OCI-LY1 (cell line): ENCODE data around the gene ATG14.
"Not testable (repeated sequence)": the region's sequence is repeated elsewhere in the genome, so short reads cannot be mapped to it uniquely, and the experiment has no call there.

ENCODE experiments used
- H2AFZ ChIP-seq: fragments of 200-600 bp; sonication (generic), shearing (Covaris generic); 2 replicates; pipeline ENCODE4 v1.6.0; 2014; ENCODE audit warnings: antibody characterized with exemption, mild to moderate bottlenecking, low read length
- H3F3A ChIP-seq: fragments of 200-600 bp; sonication (generic), shearing (Covaris generic); 2 replicates; pipeline ENCODE4 v1.6.0; 2014; ENCODE audit warnings: mild to moderate bottlenecking, antibody characterized with exemption, low read length, moderate library complexity; ENCODE audit not compliant: insufficient read depth
- H3K27ac ChIP-seq: fragments of 200-600 bp; sonication (generic); 2 replicates; pipeline ENCODE4 v1.5.1; 2014; ENCODE audit warnings: low read length, mixed run types, mild to moderate bottlenecking, low read depth; ENCODE audit not compliant: poor library complexity, severe bottlenecking
- H3K27me3 ChIP-seq: fragments of 200-600 bp; sonication (generic); 2 replicates; pipeline ENCODE4 v1.6.0; 2014; ENCODE audit warnings: antibody characterized with exemption, mild to moderate bottlenecking, low read length, moderate library complexity; ENCODE audit not compliant: insufficient read depth
- H3K36me3 ChIP-seq: fragments of 200-600 bp; sonication (generic); 2 replicates; pipeline ENCODE4 v1.6.1; 2014; ENCODE audit warnings: mild to moderate bottlenecking, antibody characterized with exemption, low read length, moderate library complexity, mixed read lengths; ENCODE audit not compliant: insufficient read depth
- H3K4me1 ChIP-seq: fragments of 200-600 bp; sonication (generic); 2 replicates; pipeline ENCODE4 v1.5.1; 2014; ENCODE audit warnings: mild to moderate bottlenecking, low read length, moderate library complexity; ENCODE audit not compliant: insufficient read depth, severe bottlenecking
- H3K4me2 ChIP-seq: fragments of 200-600 bp; sonication (generic), shearing (Covaris generic); 2 replicates; pipeline ENCODE4 v1.6.1; 2014; ENCODE audit warnings: low read length
- H3K4me3 ChIP-seq: fragments of 200-600 bp; sonication (generic); 2 replicates; pipeline ENCODE4 v1.5.1; 2014; ENCODE audit warnings: low read length, low read depth, mild to moderate bottlenecking, mixed read lengths; ENCODE audit not compliant: poor library complexity, severe bottlenecking
- H3K79me2 ChIP-seq: fragments of 200-600 bp; shearing (Covaris generic); 2 replicates; pipeline ENCODE4 v1.6.1; 2016; ENCODE audit warnings: mixed run types, low read length, mixed read lengths; ENCODE audit not compliant: insufficient read depth
- H3K9ac ChIP-seq: fragments of 200-600 bp; sonication (generic), shearing (Covaris generic); 2 replicates; pipeline ENCODE4 v1.6.1; 2014; ENCODE audit warnings: mild to moderate bottlenecking, low read length, mixed read lengths
- H3K9me2 ChIP-seq: fragments of 200-600 bp; sonication (generic), shearing (Covaris generic); 2 replicates; pipeline ENCODE4 v1.6.1; 2014; ENCODE audit warnings: low read depth, mild to moderate bottlenecking, low read length, mixed read lengths
- H3K9me3 ChIP-seq: fragments of 200-600 bp; shearing (Covaris generic); 2 replicates; pipeline ENCODE4 v1.6.1; 2014; ENCODE audit warnings: low read length, mixed read lengths
- H4K20me1 ChIP-seq: fragments of 200-600 bp; sonication (generic), shearing (Covaris generic); 2 replicates; pipeline ENCODE4 v1.6.0; 2016; ENCODE audit warnings: mild to moderate bottlenecking, low read length; ENCODE audit not compliant: insufficient read depth
- CTCF ChIP-seq: fragments of 200-600 bp; sonication (generic), shearing (Covaris generic); IDR thresholded peaks from 2 replicates; pipeline ENCODE4 v1.5.1; 2017; ENCODE audit warnings: mild to moderate bottlenecking, antibody characterized with exemption, low read length, moderate library complexity, mixed read lengths
- EZH2 ChIP-seq: fragments of 200-600 bp; sonication (generic), shearing (Covaris generic); IDR thresholded peaks from 2 replicates; pipeline ENCODE4 v1.8.0; 2017; ENCODE audit warnings: borderline replicate concordance, mixed run types, mild to moderate bottlenecking, antibody characterized with exemption, low read length, moderate library complexity, mixed read lengths

The ATG14 gene

GRCh38 chr14:55411426-55412389, at the start of gene ATG14:
Gene ATG14 (minus strand): TSS chr14:55411830. CDS start chr14:55411822, 8 bp downstream.
- Histone ChIP-seq H3K9me2 (no peaks in the 10 kb centered on the region), H3K4me2 (peak within 1 kb of the TSS; percentile 66), H2AFZ (peak within 1 kb of the TSS; percentile 71; the same call in 1 of the 2 replicates), H3K79me2 (peaks cover 12% of the 10 kb centered on the region), H3K36me3 (no peaks in the 10 kb centered on the region), H3K4me3 (peak within 1 kb of the TSS; percentile 80), H3K9me3 (no peaks in the 10 kb centered on the region), H3K27ac (no peak within 1 kb of the TSS), H3K9ac (peak within 1 kb of the TSS; percentile 71), H4K20me1 (no peaks in the 10 kb centered on the region), H3K27me3 (no peaks in the 10 kb centered on the region), H3F3A (no peaks in the 10 kb centered on the region), H3K4me1 (peaks cover 24% of the 10 kb centered on the region)
- TF ChIP-seq EZH2, result no peak
- no peak for TF ChIP-seq CTCF

- Histone ChIP-seq H3K4me2 (no peak overlapping the region), H3K4me1 (no peaks in the 10 kb centered on the region), H3F3A (no peaks in the 10 kb centered on the region), H2AFZ (no peak overlapping the region), H3K27me3 (0 out of 2 replicates have a peak, but pooled peaks cover 4% of the 10 kb centered on the region), H3K9ac (no peak overlapping the region), H4K20me1 (no peaks in the 10 kb centered on the region), H3K27ac (no peak overlapping the region), H3K9me2 (no peaks in the 10 kb centered on the region), H3K9me3 (no peaks in the 10 kb centered on the region), H3K4me3 (no peak overlapping the region), H3K36me3 (no peaks in the 10 kb centered on the region; the same call in 1 of the 2 replicates), H3K79me2 (no peaks in the 10 kb centered on the region)
- TF ChIP-seq EZH2, result no peak
- no peak for TF ChIP-seq CTCF
Measured at GRCh38 chr14:55458800-55459515, 47.3 kb upstream of the ATG14 start.

- Histone ChIP-seq H3K9me3 (no peaks in the 10 kb centered on the region), H3K79me2 (no peaks in the 10 kb centered on the region), H3K4me3 (no peak overlapping the region), H3K27me3 (0 out of 2 replicates have a peak, but pooled peaks cover 4% of the 10 kb centered on the region), H3K4me1 (no peaks in the 10 kb centered on the region), H3K9ac (no peak overlapping the region), H3K4me2 (no peak overlapping the region), H3K9me2 (no peaks in the 10 kb centered on the region), H3F3A (no peaks in the 10 kb centered on the region), H2AFZ (no peak overlapping the region), H4K20me1 (no peaks in the 10 kb centered on the region), H3K27ac (no peak overlapping the region), H3K36me3 (no peaks in the 10 kb centered on the region; the same call in 1 of the 2 replicates)
- TF ChIP-seq EZH2 (no peak), CTCF (no peak)
Measured at GRCh38 chr14:55457496-55457895, 45.9 kb upstream of the ATG14 start.

- H3K27ac ChIP-seq, H3K4me3 ChIP-seq, H3K36me3 ChIP-seq, H3K9me2 ChIP-seq, H4K20me1 ChIP-seq, H3K79me2 ChIP-seq, H2AFZ ChIP-seq, H3F3A ChIP-seq, H3K9me3 ChIP-seq, H3K9ac ChIP-seq, H3K27me3 ChIP-seq, H3K4me2 ChIP-seq, H3K4me1 ChIP-seq: not testable (repeated sequence)
Measured at GRCh38 chr14:55456411-55456810, 44.8 kb upstream of the ATG14 start.
